Mesenchymal stem cell (in vitro differentiated cells and primary cell): ENCODE measurements around the gene MPI.
A peak's percentile ranks its signal among the peaks of the same experiment; 100 is the strongest.
"Not testable (repeated sequence)": the region's sequence is repeated elsewhere in the genome, so short reads cannot be mapped to it uniquely, and the experiment has no call there.

ENCODE experiments used
- DNase-seq: peaks from one replicate; pipeline ENCODE4 v3.0.0-alpha.2; 2013
- H2AFZ ChIP-seq: one replicate; pipeline ENCODE4 v1.6.1; 2013; ENCODE audit warnings: low read depth, mild to moderate bottlenecking, control low read depth, inconsistent platforms, low read length, moderate library complexity
- H2AK5ac ChIP-seq: 2 replicates; pipeline ENCODE4 v1.6.1; 2013; ENCODE audit warnings: low read length, moderate library complexity, mild to moderate bottlenecking, inconsistent platforms; ENCODE audit not compliant: severe bottlenecking
- H2BK120ac ChIP-seq: one replicate; pipeline ENCODE4 v1.6.1; 2013; ENCODE audit warnings: low read depth, mild to moderate bottlenecking, inconsistent platforms, low read length, moderate library complexity
- H2BK12ac ChIP-seq, 2 experiments: one replicate each; pipeline ENCODE4 v1.6.1; 2013; ENCODE audit warnings: inconsistent platforms in 2 of 2, low read length in 2 of 2, mild to moderate bottlenecking in 2 of 2, moderate library complexity in 2 of 2, control low read depth in 1 of 2
- H2BK15ac ChIP-seq: one replicate; pipeline ENCODE4 v1.6.1; 2013; ENCODE audit warnings: mild to moderate bottlenecking, low read depth, inconsistent platforms; ENCODE audit not compliant: poor library complexity, severe bottlenecking
- H2BK5ac ChIP-seq: 2 replicates; pipeline ENCODE4 v1.6.1; 2013; ENCODE audit warnings: low read depth, mild to moderate bottlenecking, low read length, control low read depth, inconsistent platforms; ENCODE audit not compliant: poor library complexity, severe bottlenecking
- H3K14ac ChIP-seq, 2 experiments: one replicate each; pipeline ENCODE4 v1.6.1; 2013; ENCODE audit warnings: inconsistent platforms in 2 of 2, low read length in 2 of 2, control low read depth in 1 of 2, mild to moderate bottlenecking in 1 of 2, moderate library complexity in 1 of 2
- H3K18ac ChIP-seq, 2 experiments: one replicate each; pipeline ENCODE4 v1.6.1; 2013; ENCODE audit warnings: inconsistent platforms in 2 of 2, low read length in 2 of 2, control low read depth in 1 of 2, low read depth in 1 of 2, mild to moderate bottlenecking in 1 of 2
- H3K23ac ChIP-seq, 2 experiments: one replicate each; pipeline ENCODE4 v1.6.1; 2013; ENCODE audit warnings: inconsistent platforms in 2 of 2, low read length in 2 of 2, mild to moderate bottlenecking in 2 of 2, moderate library complexity in 2 of 2, control low read depth in 1 of 2
- H3K27ac ChIP-seq: 2 replicates; pipeline ENCODE4 v1.5.1; 2013; ENCODE audit warnings: mild to moderate bottlenecking, moderate library complexity, low read length, control low read depth, inconsistent platforms; ENCODE audit not compliant: poor library complexity, severe bottlenecking
- H3K27me3 ChIP-seq, 2 experiments: 2 replicates each; pipeline versions ENCODE4 v1.6.1 to v1.7.0; 2013; ENCODE audit warnings: low read length in 2 of 2, mild to moderate bottlenecking in 2 of 2, moderate library complexity in 2 of 2, control low read depth in 1 of 2, inconsistent platforms in 1 of 2; ENCODE audit not compliant: control insufficient read depth in 1 of 2, insufficient read depth in 1 of 2
- H3K36me3 ChIP-seq, 2 experiments: 2 replicates each; pipeline versions ENCODE4 v1.6.1 to v1.7.0; 2013; ENCODE audit warnings: low read length in 2 of 2, control low read depth in 1 of 2, inconsistent platforms in 1 of 2, low read depth in 1 of 2, mild to moderate bottlenecking in 1 of 2; ENCODE audit not compliant: insufficient read depth in 2 of 2, control insufficient read depth in 1 of 2
- H3K4ac ChIP-seq, 2 experiments: one replicate each; pipeline ENCODE4 v1.6.1; 2013; ENCODE audit warnings: inconsistent platforms in 2 of 2, low read length in 2 of 2, mild to moderate bottlenecking in 2 of 2, moderate library complexity in 2 of 2, control low read depth in 1 of 2, low read depth in 1 of 2
- H3K4me1 ChIP-seq: 2 replicates; pipeline ENCODE4 v1.6.1; 2013; ENCODE audit warnings: low read depth, low read length, control low read depth; ENCODE audit not compliant: control insufficient read depth, insufficient read depth
- H3K4me2 ChIP-seq: 2 replicates; pipeline ENCODE4 v1.6.1; 2013; ENCODE audit warnings: low read length, mild to moderate bottlenecking, inconsistent platforms; ENCODE audit not compliant: poor library complexity, severe bottlenecking
- H3K4me3 ChIP-seq, 2 experiments: 2 replicates each; pipeline versions ENCODE4 v1.5.1 to v1.7.0; 2013; ENCODE audit warnings: low read length in 2 of 2, mild to moderate bottlenecking in 2 of 2, control low read depth in 1 of 2, low read depth in 1 of 2; ENCODE audit not compliant: insufficient read depth in 1 of 2
- H3K79me1 ChIP-seq: replicated peaks from 2 replicates; pipeline ENCODE4 v1.6.1; 2013; ENCODE audit warnings: mild to moderate bottlenecking, control low read depth, low read length, inconsistent platforms; ENCODE audit not compliant: poor library complexity, severe bottlenecking
- H3K9ac ChIP-seq: 2 replicates; pipeline ENCODE4 v1.7.0; 2013; ENCODE audit warnings: mild to moderate bottlenecking, low read length, moderate library complexity
- H3K9me3 ChIP-seq: 2 replicates; pipeline ENCODE4 v1.7.0; 2013; ENCODE audit warnings: mild to moderate bottlenecking, low read length; ENCODE audit not compliant: control insufficient read depth
- H4K8ac ChIP-seq: one replicate; pipeline ENCODE4 v1.6.1; 2013; ENCODE audit warnings: inconsistent platforms, mild to moderate bottlenecking, low read length, moderate library complexity
- H4K91ac ChIP-seq: one replicate; pipeline ENCODE4 v1.6.1; 2013; ENCODE audit warnings: mild to moderate bottlenecking, low read length, inconsistent platforms
- WGBS: methylation state at CpG from one replicate; pipeline ENCODE4 v1.1.7; 2013; ENCODE audit warnings: mixed read lengths; 5-methylcytosine and 5-hydroxymethylcytosine counted together

The MPI gene

GRCh38 chr15:74933573-74933972 lies 43.7 kb downstream of the MPI start:
- H3K4me2 ChIP-seq, result no peak overlapping the region
- no peaks in the 10 kb centered on the region for H3K27me3 ChIP-seq
- no peak overlapping the region for H3K14ac ChIP-seq
- WGBS, result 93% methylated on average over 2 of the region's 2 CpGs
- no peak overlapping the region for H3K4me3 ChIP-seq
- H3K4ac ChIP-seq, result no peak overlapping the region
- no peak overlapping the region for H2AFZ ChIP-seq
- H2AK5ac ChIP-seq, result no peak overlapping the region
- H2BK12ac ChIP-seq, result no peak overlapping the region
- no peak overlapping the region for H2BK120ac ChIP-seq
- no peak for DNase-seq
- H2BK15ac ChIP-seq, result no peak overlapping the region
- H2BK5ac ChIP-seq, result no peak overlapping the region
- peaks cover 19 to 21% of the 10 kb centered on the region in 2 experiments for H3K36me3 ChIP-seq
- H3K9me3 ChIP-seq, result no peaks in the 10 kb centered on the region
- peaks cover 3% of the 10 kb centered on the region for H3K4me1 ChIP-seq
- no peak overlapping the region for H4K8ac ChIP-seq
- peaks cover 6% of the 10 kb centered on the region for H3K79me1 ChIP-seq
- no peak overlapping the region for H3K23ac ChIP-seq
- H3K9ac ChIP-seq, result no peak overlapping the region
- no peak overlapping the region for H4K91ac ChIP-seq
- H3K27ac ChIP-seq, result no peak overlapping the region
- no peak overlapping the region for H3K18ac ChIP-seq

GRCh38 chr15:74935193-74935592 lies 45.4 kb downstream of the MPI start:
- H3K27me3 ChIP-seq, H3K14ac ChIP-seq, H3K23ac ChIP-seq, H3K27ac ChIP-seq, H3K9me3 ChIP-seq, H2AFZ ChIP-seq, H4K8ac ChIP-seq, H3K4me1 ChIP-seq, H3K4me2 ChIP-seq, H3K4ac ChIP-seq, H2AK5ac ChIP-seq, H4K91ac ChIP-seq, H2BK5ac ChIP-seq, H3K79me1 ChIP-seq, H3K4me3 ChIP-seq, H2BK15ac ChIP-seq, DNase-seq, H3K18ac ChIP-seq, H2BK120ac ChIP-seq, H2BK12ac ChIP-seq: not testable (repeated sequence)
- Histone ChIP-seq H3K9ac (peak overlapping the region; percentile 15), H3K36me3 (peaks cover 8 to 12% of the 10 kb centered on the region in 2 experiments)
- 82% methylated on average over 2 of the region's 3 CpGs for WGBS

GRCh38 chr15:74937272-74937589 lies 47.4 kb downstream of the MPI start:
- Histone ChIP-seq H3K18ac (peak overlapping the region; percentile 88 to 98), H2BK15ac (peak overlapping the region; percentile 82), H3K27me3 (no peaks in the 10 kb centered on the region), H3K79me1 (no peaks in the 10 kb centered on the region), H2BK120ac (peak overlapping the region; percentile 82), H3K4me1 (peaks cover 3% of the 10 kb centered on the region), H3K36me3 (peaks cover 0 to 6% of the 10 kb centered on the region in 2 experiments), H2AK5ac (no peak overlapping the region), H4K8ac (peak overlapping the region; percentile 97), H2AFZ (peak overlapping the region; percentile 98), H3K23ac (peak overlapping the region in 1 of 2 experiments; percentile 98), H3K4ac (peak overlapping the region; percentile 93 to 96), H2BK12ac (peak overlapping the region in 1 of 2 experiments; percentile 94), H3K4me3 (peak overlapping the region; percentile 100), H3K4me2 (peak overlapping the region; percentile 81), H3K9me3 (no peaks in the 10 kb centered on the region), H3K9ac (peak overlapping the region; percentile 96), H4K91ac (peak overlapping the region; percentile 93), H3K27ac (peak overlapping the region; percentile 3), H3K14ac (peak overlapping the region in 1 of 2 experiments; percentile 99), H2BK5ac (no peak overlapping the region)
- under 1% methylated on average over 17 of the region's 18 CpGs for WGBS
- no peak for DNase-seq

GRCh38 chr15:74937590-74938371 lies 47.9 kb downstream of the MPI start, which contains the start of gene COX5A:
Gene COX5A (minus strand): TSS chr15:74938073. CDS start chr15:74938014, 59 bp downstream.
- Histone ChIP-seq H3K79me1 (no peaks in the 10 kb centered on the region), H2BK12ac (peak within 1 kb of the TSS in 1 of 2 experiments; percentile 94), H2BK120ac (peak within 1 kb of the TSS; percentile 82), H2AK5ac (no peak within 1 kb of the TSS), H3K27me3 (no peaks in the 10 kb centered on the region), H3K4ac (peak within 1 kb of the TSS; percentile 93 to 96), H3K4me2 (peak within 1 kb of the TSS; percentile 81), H3K18ac (peak within 1 kb of the TSS; percentile 88 to 98), H3K36me3 (peaks cover 0 to 6% of the 10 kb centered on the region in 2 experiments), H4K91ac (peak within 1 kb of the TSS; percentile 93), H3K14ac (peak within 1 kb of the TSS in 1 of 2 experiments; percentile 99), H3K4me3 (peak within 1 kb of the TSS; percentile 100), H2BK5ac (peak within 1 kb of the TSS; percentile 71), H2AFZ (peak within 1 kb of the TSS; percentile 98), H3K9ac (peak within 1 kb of the TSS; percentile 96), H2BK15ac (peak within 1 kb of the TSS; percentile 82), H3K23ac (peak within 1 kb of the TSS in 1 of 2 experiments; percentile 98), H3K9me3 (no peaks in the 10 kb centered on the region), H4K8ac (peak within 1 kb of the TSS; percentile 97), H3K27ac (peak within 1 kb of the TSS; percentile 3), H3K4me1 (peaks cover 3% of the 10 kb centered on the region)
- peak; percentile 94 for DNase-seq
- WGBS, result under 1% methylated on average over 69 of the region's 85 CpGs
